SU-DHL-6 (cell line): Measurements from ENCODE around the gene BTBD9.

Experiments used
- EZH2phosphoT487 ChIP-seq: fragments of 200-600 bp; sonication (generic), shearing (Covaris generic); conservative IDR thresholded peaks from 2 replicates; pipeline ENCODE4 v1.6.1; 2018; ENCODE audit warnings: mild to moderate bottlenecking, antibody characterized with exemption, low read length, moderate library complexity, mixed read lengths
- TF ChIP-seq, protein P1 (sequence below): fragments of 200-600 bp; sonication (generic); IDR thresholded peaks from one replicate; pipeline ENCODE4 v1.5.1; 2017; ENCODE audit warnings: antibody characterized with exemption, mild to moderate bottlenecking, low read length, moderate library complexity; ENCODE audit not compliant: insufficient read depth, poor library complexity, severe bottlenecking

DNA sequence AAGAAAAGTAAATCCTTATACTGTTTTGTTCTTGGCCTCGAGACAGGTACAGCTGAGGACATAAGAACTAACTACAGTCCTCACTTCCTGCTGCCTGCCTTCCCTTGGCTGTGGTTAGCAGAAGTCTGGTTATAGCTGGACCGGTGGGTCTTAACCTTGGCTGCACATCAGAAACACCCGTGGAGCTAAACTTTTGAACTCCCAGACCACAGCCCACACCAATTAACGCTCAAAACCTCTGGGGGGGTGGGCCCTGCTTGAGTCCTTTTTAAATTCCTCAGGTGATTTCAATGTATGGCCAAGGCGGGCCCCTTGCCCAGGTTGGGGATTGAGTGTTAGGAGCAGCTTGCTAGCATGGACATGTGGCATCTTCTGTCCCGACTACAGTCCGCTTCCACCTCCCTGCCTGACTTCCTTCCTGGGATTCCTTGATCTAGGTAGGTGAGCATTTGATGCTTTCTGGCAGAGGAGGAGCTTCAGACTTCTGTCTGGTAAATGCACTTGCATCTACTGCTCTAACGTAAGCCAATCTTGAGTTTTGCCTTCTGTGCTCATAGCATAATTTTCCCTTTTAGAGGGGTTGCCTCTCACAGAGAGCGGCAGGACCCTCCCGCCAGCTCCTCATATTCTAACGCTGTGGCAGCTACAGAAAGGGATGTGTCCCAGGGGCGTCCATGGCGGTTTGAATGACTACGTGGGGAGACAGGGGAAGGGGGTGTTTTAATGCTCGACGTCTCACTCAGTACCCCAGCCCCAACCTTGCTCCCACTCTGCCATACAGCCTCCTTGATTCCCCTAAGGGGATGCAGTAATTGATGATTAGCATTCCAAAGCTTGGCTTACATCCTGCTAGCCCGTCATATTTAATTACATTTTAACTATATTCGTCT lies 430.1 kb downstream of the BTBD9 start:
- TF ChIP-seq, protein P1, sequence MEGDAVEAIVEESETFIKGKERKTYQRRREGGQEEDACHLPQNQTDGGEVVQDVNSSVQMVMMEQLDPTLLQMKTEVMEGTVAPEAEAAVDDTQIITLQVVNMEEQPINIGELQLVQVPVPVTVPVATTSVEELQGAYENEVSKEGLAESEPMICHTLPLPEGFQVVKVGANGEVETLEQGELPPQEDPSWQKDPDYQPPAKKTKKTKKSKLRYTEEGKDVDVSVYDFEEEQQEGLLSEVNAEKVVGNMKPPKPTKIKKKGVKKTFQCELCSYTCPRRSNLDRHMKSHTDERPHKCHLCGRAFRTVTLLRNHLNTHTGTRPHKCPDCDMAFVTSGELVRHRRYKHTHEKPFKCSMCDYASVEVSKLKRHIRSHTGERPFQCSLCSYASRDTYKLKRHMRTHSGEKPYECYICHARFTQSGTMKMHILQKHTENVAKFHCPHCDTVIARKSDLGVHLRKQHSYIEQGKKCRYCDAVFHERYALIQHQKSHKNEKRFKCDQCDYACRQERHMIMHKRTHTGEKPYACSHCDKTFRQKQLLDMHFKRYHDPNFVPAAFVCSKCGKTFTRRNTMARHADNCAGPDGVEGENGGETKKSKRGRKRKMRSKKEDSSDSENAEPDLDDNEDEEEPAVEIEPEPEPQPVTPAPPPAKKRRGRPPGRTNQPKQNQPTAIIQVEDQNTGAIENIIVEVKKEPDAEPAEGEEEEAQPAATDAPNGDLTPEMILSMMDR = no peak
- TF ChIP-seq EZH2phosphoT487 = no peak
